Suppressor macrophage (primary cell): ENCODE results near the gene CENPS.
A peak's percentile ranks its signal among the peaks of the same experiment; 100 is the strongest.
"Not testable (repeated sequence)": the region's sequence is repeated elsewhere in the genome, so short reads cannot be mapped to it uniquely, and the experiment has no call there.

Experiments used
- DNase-seq, 4 experiments: peaks; one replicate each; pipeline ENCODE4 v3.0.0-alpha.2; 2020 to 2022
- total RNA-seq, 17 experiments: gene quantifications; one replicate each; lab custom pipeline; 2026; ENCODE audit warnings: mixed read lengths in 6 of 17, inconsistent platforms in 3 of 17; lab: John Stamatoyannopoulos, UW

Gene CENPS
- 0.17 to 1.3 (median 0.67) reads per million in 17 experiments for total RNA-seq

- peak; percentile 93 to 97 (median 95) for DNase-seq
Measured at GRCh38 chr1:10430216-10431069, at the start of gene CENPS. Gene CENPS (plus strand): TSS chr1:10430433. CDS start chr1:10430518, 85 bp downstream.

- no peak for DNase-seq
Measured at GRCh38 chr1:10380594-10381275, 49.5 kb upstream of the CENPS start.

GRCh38 chr1:10383630-10384029 lies 46.6 kb upstream of the CENPS start:
- DNase-seq: no peak

- DNase-seq: no peak
Measured at GRCh38 chr1:10384219-10384618, 46.0 kb upstream of the CENPS start.

- DNase-seq: no peak
Measured at GRCh38 chr1:10386761-10387676, 43.2 kb upstream of the CENPS start.

- DNase-seq: peak; percentile 73 to 91 (median 82)
Measured at GRCh38 chr1:10387677-10388386, 42.4 kb upstream of the CENPS start.

GRCh38 chr1:10388387-10388715 lies 41.9 kb upstream of the CENPS start:
- DNase-seq: no peak

- peak in 3 of 4 experiments; percentile 25 to 37 (median 34) for DNase-seq
Measured at GRCh38 chr1:10389271-10389973, 40.8 kb upstream of the CENPS start.

- DNase-seq: no peak
Measured at GRCh38 chr1:10396870-10397269, 33.4 kb upstream of the CENPS start.

- DNase-seq: no peak
Measured at GRCh38 chr1:10398278-10398733, 31.9 kb upstream of the CENPS start.

- peak; percentile 99 to 100 (median 100) for DNase-seq
Measured at GRCh38 chr1:10398734-10399443, 31.3 kb upstream of the CENPS start, which contains the start of gene PGD. Gene PGD (plus strand): TSS chr1:10399064. CDS start chr1:10399118, 54 bp downstream.

- peak; percentile 87 to 93 (median 92) for DNase-seq
Measured at GRCh38 chr1:10399444-10399941, 30.7 kb upstream of the CENPS start.

GRCh38 chr1:10400013-10400412 lies 30.2 kb upstream of the CENPS start:
- peak in 2 of 4 experiments; percentile 25 to 31 for DNase-seq

GRCh38 chr1:10401281-10401680 lies 29.0 kb upstream of the CENPS start:
- no peak for DNase-seq

GRCh38 chr1:10402729-10403274 lies 27.4 kb upstream of the CENPS start:
- DNase-seq: peak in 1 of 4 experiments; percentile 14

- DNase-seq: no peak
Measured at GRCh38 chr1:10407201-10407600, 23.0 kb upstream of the CENPS start.

- DNase-seq: peak; percentile 84 to 95 (median 92)
Measured at GRCh38 chr1:10415211-10415930, 14.9 kb upstream of the CENPS start.

- not testable (repeated sequence) for DNase-seq
Measured at GRCh38 chr1:10415967-10416366, 14.3 kb upstream of the CENPS start.

- not testable (repeated sequence) for DNase-seq
Measured at GRCh38 chr1:10418741-10419140, 11.5 kb upstream of the CENPS start.
